Fibroblast of villous mesenchyme (primary cell): Measurements from ENCODE around the gene TBC1D12. TPM values are rescaled to one million over a fixed set of nuclear protein-coding genes. Genes with fewer than 3 reads are reported as not detected.

Experiments used
- DNase-seq: peaks from one replicate; pipeline ENCODE4 v3.0.0-alpha.2; 2010; ENCODE audit warnings: low read depth
- H3K4me3 ChIP-seq: 2 replicates; pipeline ENCODE4 v1.5.1; 2011; ENCODE audit warnings: low read depth, mild to moderate bottlenecking, low read length
- total RNA-seq: library from RNA; depleted of rRNA; stranded (reverse); fragments of >200 nt; gene quantifications from 2 replicates; pipeline ENCODE4 v1.2.3, GENCODE V29; 2012
- TF ChIP-seq, protein P1 (sequence below): IDR thresholded peaks from 2 replicates; pipeline ENCODE4 v1.5.1; 2012; ENCODE audit warnings: low read depth, mild to moderate bottlenecking, low read length; ENCODE audit not compliant: insufficient read depth

Gene TBC1D12
- total RNA-seq, 1 donor = 15.1 TPM

DNA sequence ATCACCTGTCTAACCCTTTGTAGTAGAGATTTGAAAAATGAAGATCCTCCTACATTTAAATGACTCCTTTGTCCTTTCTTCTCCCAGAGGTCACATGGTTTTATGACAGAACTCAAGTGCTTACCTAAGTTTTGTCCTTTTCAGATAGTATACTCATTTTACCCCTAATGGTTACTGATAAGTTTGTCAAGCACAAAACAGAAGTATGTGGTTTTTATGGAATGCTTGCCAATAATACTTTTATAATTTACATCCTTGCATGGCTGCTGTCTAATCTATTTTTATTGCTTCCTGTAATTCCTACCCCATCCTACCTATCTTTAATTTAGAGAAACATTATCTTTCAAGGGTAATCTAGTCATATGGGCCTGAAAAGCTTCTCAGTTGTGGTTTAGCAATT is 180.8 kb downstream of the TBC1D12 start:
- DNase-seq = no peak
- H3K4me3 ChIP-seq = no peak overlapping the region
- TF ChIP-seq, protein P1, sequence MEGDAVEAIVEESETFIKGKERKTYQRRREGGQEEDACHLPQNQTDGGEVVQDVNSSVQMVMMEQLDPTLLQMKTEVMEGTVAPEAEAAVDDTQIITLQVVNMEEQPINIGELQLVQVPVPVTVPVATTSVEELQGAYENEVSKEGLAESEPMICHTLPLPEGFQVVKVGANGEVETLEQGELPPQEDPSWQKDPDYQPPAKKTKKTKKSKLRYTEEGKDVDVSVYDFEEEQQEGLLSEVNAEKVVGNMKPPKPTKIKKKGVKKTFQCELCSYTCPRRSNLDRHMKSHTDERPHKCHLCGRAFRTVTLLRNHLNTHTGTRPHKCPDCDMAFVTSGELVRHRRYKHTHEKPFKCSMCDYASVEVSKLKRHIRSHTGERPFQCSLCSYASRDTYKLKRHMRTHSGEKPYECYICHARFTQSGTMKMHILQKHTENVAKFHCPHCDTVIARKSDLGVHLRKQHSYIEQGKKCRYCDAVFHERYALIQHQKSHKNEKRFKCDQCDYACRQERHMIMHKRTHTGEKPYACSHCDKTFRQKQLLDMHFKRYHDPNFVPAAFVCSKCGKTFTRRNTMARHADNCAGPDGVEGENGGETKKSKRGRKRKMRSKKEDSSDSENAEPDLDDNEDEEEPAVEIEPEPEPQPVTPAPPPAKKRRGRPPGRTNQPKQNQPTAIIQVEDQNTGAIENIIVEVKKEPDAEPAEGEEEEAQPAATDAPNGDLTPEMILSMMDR = no peak

Other genes starting within 250 kb of the TBC1D12 start
- 16.1 and 39.7 TPM in 2 replicates for gene NOC3L, start 39.6 kb upstream of the TBC1D12 start, total RNA-seq
- gene HELLS, start 143.2 kb downstream of the TBC1D12 start, total RNA-seq = 38.7 and 39.7 TPM in 2 replicates